Neuronal stem cell (in vitro differentiated cells): Measurements from ENCODE around the gene PCNX1.
A peak's percentile ranks its signal among the peaks of the same experiment; 100 is the strongest.
"Not testable (repeated sequence)": the region's sequence is repeated elsewhere in the genome, so short reads cannot be mapped to it uniquely, and the experiment has no call there.

ENCODE experiments used
- DNase-seq: peaks from one replicate; pipeline ENCODE4 v3.0.0-alpha.2; 2013; ENCODE audit warnings: low spot score
- H2AFZ ChIP-seq: one replicate; pipeline ENCODE4 v1.6.1; 2013; ENCODE audit warnings: mild to moderate bottlenecking, low read length, inconsistent platforms
- H2AK5ac ChIP-seq: 2 replicates; pipeline ENCODE4 v1.6.1; 2013; ENCODE audit warnings: low read depth, mild to moderate bottlenecking, inconsistent platforms, low read length, moderate library complexity, mixed read lengths
- H2BK120ac ChIP-seq: 2 replicates; pipeline ENCODE4 v1.6.1; 2013; ENCODE audit warnings: low read depth, mild to moderate bottlenecking, inconsistent platforms, low read length, moderate library complexity, mixed read lengths
- H2BK12ac ChIP-seq: one replicate; pipeline ENCODE4 v1.6.1; 2013; ENCODE audit warnings: low read length, inconsistent platforms
- H2BK15ac ChIP-seq: 2 replicates; pipeline ENCODE4 v1.6.1; 2013; ENCODE audit warnings: mild to moderate bottlenecking, low read length, inconsistent platforms, mixed read lengths
- H2BK5ac ChIP-seq: one replicate; pipeline ENCODE4 v1.6.1; 2013; ENCODE audit warnings: inconsistent platforms, mild to moderate bottlenecking, low read length, moderate library complexity
- H3K14ac ChIP-seq: one replicate; pipeline ENCODE4 v1.6.1; 2013; ENCODE audit warnings: low read length, inconsistent platforms
- H3K18ac ChIP-seq: 2 replicates; pipeline ENCODE4 v1.6.1; 2013; ENCODE audit warnings: low read length, inconsistent platforms
- H3K23ac ChIP-seq: 2 replicates; pipeline ENCODE4 v1.6.1; 2013; ENCODE audit warnings: low read depth, mild to moderate bottlenecking, mixed read lengths, low read length, inconsistent platforms; ENCODE audit not compliant: poor library complexity
- H3K27ac ChIP-seq: replicated peaks from 3 replicates; pipeline ENCODE4 v1.5.1; 2013; ENCODE audit warnings: low read length, inconsistent platforms
- H3K27me3 ChIP-seq, 3 experiments: 2 replicates each; pipeline ENCODE4 v1.6.1; 2013; ENCODE audit warnings: low read length in 3 of 3, mild to moderate bottlenecking in 2 of 3, inconsistent platforms in 1 of 3, low read depth in 1 of 3, mixed read lengths in 1 of 3, moderate library complexity in 1 of 3; ENCODE audit not compliant: control insufficient read depth in 3 of 3, insufficient read depth in 3 of 3
- H3K36me3 ChIP-seq, 2 donors: replicated peaks in 1 of 2; 2 replicates each; pipeline ENCODE4 v1.6.1; 2013; ENCODE audit warnings: low read length in 2 of 2; ENCODE audit not compliant: control insufficient read depth in 2 of 2, insufficient read depth in 2 of 2
- H3K4ac ChIP-seq: 2 replicates; pipeline ENCODE4 v1.6.1; 2013; ENCODE audit warnings: inconsistent platforms, mild to moderate bottlenecking, low read length, moderate library complexity
- H3K4me1 ChIP-seq, 2 donors: 1 replicate in 1 of 2; 2 replicates in 1 of 2; pipeline ENCODE4 v1.6.1; 2013; ENCODE audit warnings: low read length in 2 of 2, low read depth in 1 of 2; ENCODE audit not compliant: control insufficient read depth in 2 of 2, insufficient read depth in 1 of 2
- H3K4me2 ChIP-seq: one replicate; pipeline ENCODE4 v1.6.1; 2013; ENCODE audit warnings: mild to moderate bottlenecking, low read length, inconsistent platforms; ENCODE audit not compliant: insufficient read depth, poor library complexity, severe bottlenecking
- H3K4me3 ChIP-seq, 2 donors: 2 replicates each; pipeline ENCODE4 v1.5.1; 2013; ENCODE audit warnings: low read length in 2 of 2, mild to moderate bottlenecking in 2 of 2, inconsistent platforms in 1 of 2, moderate library complexity in 1 of 2
- H3K79me1 ChIP-seq: one replicate; pipeline ENCODE4 v1.6.1; 2013; ENCODE audit warnings: low read depth, mild to moderate bottlenecking, inconsistent platforms, low read length, moderate library complexity
- H3K9ac ChIP-seq: one replicate; pipeline ENCODE4 v1.6.1; 2013; ENCODE audit warnings: mild to moderate bottlenecking, low read depth, low read length, inconsistent platforms; ENCODE audit not compliant: poor library complexity
- H3K9me3 ChIP-seq, 2 donors: replicated peaks in 1 of 2; 2 replicates each; pipeline versions ENCODE3 to v1.6.1; 2013; ENCODE audit warnings: low read length in 2 of 2, mild to moderate bottlenecking in 2 of 2, inconsistent platforms in 1 of 2, low read depth in 1 of 2, mixed read lengths in 1 of 2, moderate library complexity in 1 of 2; ENCODE audit not compliant: control insufficient read depth in 2 of 2, insufficient read depth in 1 of 2
- H4K8ac ChIP-seq: one replicate; pipeline ENCODE4 v1.6.1; 2013; ENCODE audit warnings: low read depth, mild to moderate bottlenecking, inconsistent platforms, low read length, moderate library complexity
- H4K91ac ChIP-seq: one replicate; pipeline ENCODE4 v1.6.1; 2013; ENCODE audit warnings: low read length, low read depth, mild to moderate bottlenecking, inconsistent platforms; ENCODE audit not compliant: poor library complexity
- WGBS, 2 donors: extraction: QIAGEN DNeasy Blood & Tissue Kit; methylation state at CpG; one replicate each; pipeline ENCODE4 v1.1.7; 2013; ENCODE audit warnings: missing lambda C conversion rate in 2 of 2, mixed read lengths in 1 of 2; ENCODE audit not compliant: insufficient read length in 2 of 2, insufficient replicate concordance in 1 of 2; ENCODE audit errors: extremely low coverage in 2 of 2; 5-methylcytosine and 5-hydroxymethylcytosine counted together

PCNX1 gene

GRCh38 chr14:71147335-71147734 is 240.1 kb downstream of the PCNX1 start:
- H2BK120ac ChIP-seq, H2BK12ac ChIP-seq: not testable (repeated sequence)
- WGBS, 2 donors: no CpG with 5 or more reads among the region's 7 CpGs

GRCh38 chr14:71148627-71149026 is 241.4 kb downstream of the PCNX1 start:
- Histone ChIP-seq H3K23ac (no peak overlapping the region), H3K27me3 (no peaks in the 10 kb centered on the region), H3K36me3 (no peaks in the 10 kb centered on the region), H4K91ac (no peak overlapping the region), H4K8ac (no peak overlapping the region), H2AK5ac (no peak overlapping the region), H3K4me2 (no peak overlapping the region), H3K9ac (no peak overlapping the region), H3K4me1 (no peaks in the 10 kb centered on the region), H2BK15ac (no peak overlapping the region), H2BK120ac (no peak overlapping the region), H3K79me1 (no peaks in the 10 kb centered on the region), H2BK5ac (no peak overlapping the region), H2AFZ (no peak overlapping the region), H3K4ac (no peak overlapping the region), H3K18ac (no peak overlapping the region), H3K27ac (no peak overlapping the region), H2BK12ac (no peak overlapping the region), H3K4me3 (no peak overlapping the region), H3K14ac (no peak overlapping the region), H3K9me3 (peaks cover 9 to 16% of the 10 kb centered on the region in 2 donors)
- WGBS, 2 donors: no CpG with 5 or more reads among the region's 3 CpGs
- no peak for DNase-seq

More at GRCh38 chr14:71147335-71147734, 240.1 kb downstream of the PCNX1 start:
- not testable (repeated sequence) for H3K27ac ChIP-seq, H2AFZ ChIP-seq, H3K27me3 ChIP-seq, H3K4me1 ChIP-seq, H2BK5ac ChIP-seq, H3K36me3 ChIP-seq, H2AK5ac ChIP-seq, H3K23ac ChIP-seq, H3K4me3 ChIP-seq, H4K8ac ChIP-seq, H3K79me1 ChIP-seq, H3K14ac ChIP-seq, H2BK15ac ChIP-seq, H3K4me2 ChIP-seq, DNase-seq, H3K18ac ChIP-seq, H4K91ac ChIP-seq, H3K9ac ChIP-seq, H3K4ac ChIP-seq
- H3K9me3 ChIP-seq: peaks cover 8 to 16% of the 10 kb centered on the region in 2 donors

GRCh38 chr14:71150737-71151136 is 243.5 kb downstream of the PCNX1 start:
- Histone ChIP-seq H3K9me3 (peaks cover 9 to 16% of the 10 kb centered on the region in 2 donors), H3K9ac (no peak overlapping the region), H3K27ac (no peak overlapping the region), H3K23ac (peak overlapping the region; percentile 37), H2BK120ac (no peak overlapping the region), H2AK5ac (no peak overlapping the region), H3K4me1 (peaks cover 2 to 3% of the 10 kb centered on the region in 2 donors), H4K91ac (no peak overlapping the region), H3K4ac (no peak overlapping the region), H3K18ac (no peak overlapping the region), H3K4me2 (no peak overlapping the region), H3K79me1 (no peaks in the 10 kb centered on the region), H3K27me3 (no peaks in the 10 kb centered on the region), H4K8ac (no peak overlapping the region), H3K4me3 (no peak overlapping the region), H2AFZ (no peak overlapping the region), H3K14ac (no peak overlapping the region), H2BK5ac (no peak overlapping the region), H3K36me3 (no peaks in the 10 kb centered on the region), H2BK15ac (no peak overlapping the region), H2BK12ac (no peak overlapping the region)
- WGBS, 2 donors: no CpG with 5 or more reads among the region's 5 CpGs
- DNase-seq: no peak

- H4K8ac ChIP-seq: no peak overlapping the region
- peak overlapping the region; percentile 52 for H3K18ac ChIP-seq
- no peak overlapping the region for H3K4ac ChIP-seq
- no peaks in the 10 kb centered on the region for H3K36me3 ChIP-seq
- H2AK5ac ChIP-seq: no peak overlapping the region
- no peaks in the 10 kb centered on the region for H3K27me3 ChIP-seq
- DNase-seq: no peak
- H2AFZ ChIP-seq: peak overlapping the region; percentile 62
- H3K4me3 ChIP-seq: no peak overlapping the region
- no peak overlapping the region for H2BK5ac ChIP-seq
- H3K23ac ChIP-seq: no peak overlapping the region
- H3K9me3 ChIP-seq: peaks cover 4 to 5% of the 10 kb centered on the region in 2 donors
- no peak overlapping the region for H2BK15ac ChIP-seq
- H2BK120ac ChIP-seq: no peak overlapping the region
- H3K14ac ChIP-seq: no peak overlapping the region
- H3K27ac ChIP-seq: no peak overlapping the region
- H2BK12ac ChIP-seq: no peak overlapping the region
- H3K9ac ChIP-seq: no peak overlapping the region
- WGBS, 2 donors: no CpG with 5 or more reads among the region's 5 CpGs
- H4K91ac ChIP-seq: no peak overlapping the region
- no peak overlapping the region for H3K4me2 ChIP-seq
- no peaks in the 10 kb centered on the region for H3K79me1 ChIP-seq
- H3K4me1 ChIP-seq: peaks cover 3 to 4% of the 10 kb centered on the region in 2 donors
Measured at GRCh38 chr14:71155743-71156142, 248.5 kb downstream of the PCNX1 start.
